KMS-11 (cell line): Measurements from ENCODE around the gene IL1RAPL2.
A peak's percentile ranks its signal among the peaks of the same experiment; 100 is the strongest.

Source experiments
- H2AFZ ChIP-seq: fragments of 200-600 bp; sonication (generic); 2 replicates; pipeline ENCODE4 v1.6.1; 2016; ENCODE audit warnings: antibody characterized with exemption, mixed run types, low read depth
- H3K27ac ChIP-seq: fragments of 200-600 bp; sonication (generic); 2 replicates; pipeline ENCODE4 v1.6.1; 2016; ENCODE audit warnings: mild to moderate bottlenecking, mixed run types
- H3K27me3 ChIP-seq: fragments of 200-600 bp; sonication (generic); 2 replicates; pipeline ENCODE4 v1.6.1; 2017; ENCODE audit warnings: mild to moderate bottlenecking, low read depth, mixed run types, moderate library complexity; ENCODE audit not compliant: insufficient read depth
- H3K36me3 ChIP-seq: fragments of 200-600 bp; sonication (generic); 2 replicates; pipeline ENCODE4 v1.6.1; 2017; ENCODE audit warnings: mild to moderate bottlenecking, mixed run types; ENCODE audit not compliant: insufficient read depth
- H3K4me1 ChIP-seq: fragments of 200-600 bp; sonication (generic); 2 replicates; pipeline ENCODE4 v1.6.1; 2016; ENCODE audit warnings: mild to moderate bottlenecking, low read depth, mixed run types; ENCODE audit not compliant: poor library complexity, severe bottlenecking
- H3K4me2 ChIP-seq: fragments of 200-600 bp; sonication (generic); 2 replicates; pipeline ENCODE4 v1.7.0; 2016; ENCODE audit warnings: mild to moderate bottlenecking, mixed run types
- H3K4me3 ChIP-seq: fragments of 200-600 bp; sonication (generic); IDR thresholded peaks from 2 replicates; pipeline ENCODE4 v1.6.1; 2017; ENCODE audit warnings: low read depth, low read length, mixed read lengths; ENCODE audit not compliant: insufficient read depth
- H3K79me2 ChIP-seq: fragments of 200-600 bp; sonication (generic); 2 replicates; pipeline ENCODE4 v1.6.1; 2016; ENCODE audit warnings: low read depth, mixed run types; ENCODE audit not compliant: insufficient read depth
- H3K9ac ChIP-seq: fragments of 200-600 bp; sonication (generic); 2 replicates; pipeline ENCODE4 v1.6.1; 2016; ENCODE audit warnings: mild to moderate bottlenecking, mixed run types
- H4K20me1 ChIP-seq: fragments of 200-600 bp; sonication (generic); 2 replicates; pipeline ENCODE4 v1.6.1; 2016; ENCODE audit warnings: mild to moderate bottlenecking, mixed run types; ENCODE audit not compliant: insufficient read depth
- TF ChIP-seq, protein P1 (sequence below): fragments of 200-600 bp; sonication (generic); conservative IDR thresholded peaks from 2 replicates; pipeline ENCODE4 v1.6.1; 2017; ENCODE audit warnings: low read depth, mild to moderate bottlenecking, antibody characterized with exemption, low read length, moderate library complexity, mixed read lengths

IL1RAPL2 gene

DNA sequence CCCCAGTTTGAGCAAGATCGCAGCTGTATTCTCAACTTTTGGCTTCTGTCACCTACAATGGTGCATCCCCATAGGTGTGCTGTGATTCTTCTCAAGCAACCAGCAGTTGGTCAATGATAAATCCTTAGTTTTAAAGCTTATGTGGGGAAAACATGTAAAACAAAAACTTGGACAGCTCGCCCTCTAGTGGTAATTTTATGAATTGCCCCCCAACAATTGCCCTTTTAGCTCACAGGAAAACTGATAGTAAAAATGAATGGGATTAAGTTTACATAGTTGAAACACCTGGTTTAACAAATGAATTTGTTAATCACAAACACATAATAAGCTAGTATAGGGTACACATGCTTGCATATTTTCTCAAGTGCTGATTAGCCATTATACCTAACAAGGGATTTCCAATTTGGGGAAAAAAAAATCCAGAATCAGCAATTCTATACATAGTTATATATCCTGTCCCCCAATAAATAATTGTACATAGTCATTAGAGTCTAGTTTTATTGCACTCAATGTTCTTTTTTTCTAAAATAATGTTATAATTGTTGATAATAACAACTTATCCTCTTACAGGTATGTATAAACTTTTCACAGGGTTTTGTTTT is 624.4 kb downstream of the IL1RAPL2 start:
- H3K4me1 ChIP-seq: no peaks in the 10 kb centered on the region
- no peak overlapping the region for H3K27ac ChIP-seq
- no peak overlapping the region for H3K9ac ChIP-seq
- no peak overlapping the region for H3K4me2 ChIP-seq
- H3K36me3 ChIP-seq: no peaks in the 10 kb centered on the region
- no peaks in the 10 kb centered on the region for H4K20me1 ChIP-seq
- TF ChIP-seq, protein P1, sequence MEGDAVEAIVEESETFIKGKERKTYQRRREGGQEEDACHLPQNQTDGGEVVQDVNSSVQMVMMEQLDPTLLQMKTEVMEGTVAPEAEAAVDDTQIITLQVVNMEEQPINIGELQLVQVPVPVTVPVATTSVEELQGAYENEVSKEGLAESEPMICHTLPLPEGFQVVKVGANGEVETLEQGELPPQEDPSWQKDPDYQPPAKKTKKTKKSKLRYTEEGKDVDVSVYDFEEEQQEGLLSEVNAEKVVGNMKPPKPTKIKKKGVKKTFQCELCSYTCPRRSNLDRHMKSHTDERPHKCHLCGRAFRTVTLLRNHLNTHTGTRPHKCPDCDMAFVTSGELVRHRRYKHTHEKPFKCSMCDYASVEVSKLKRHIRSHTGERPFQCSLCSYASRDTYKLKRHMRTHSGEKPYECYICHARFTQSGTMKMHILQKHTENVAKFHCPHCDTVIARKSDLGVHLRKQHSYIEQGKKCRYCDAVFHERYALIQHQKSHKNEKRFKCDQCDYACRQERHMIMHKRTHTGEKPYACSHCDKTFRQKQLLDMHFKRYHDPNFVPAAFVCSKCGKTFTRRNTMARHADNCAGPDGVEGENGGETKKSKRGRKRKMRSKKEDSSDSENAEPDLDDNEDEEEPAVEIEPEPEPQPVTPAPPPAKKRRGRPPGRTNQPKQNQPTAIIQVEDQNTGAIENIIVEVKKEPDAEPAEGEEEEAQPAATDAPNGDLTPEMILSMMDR: peak; percentile 84
- H3K79me2 ChIP-seq: no peaks in the 10 kb centered on the region
- H2AFZ ChIP-seq: peak overlapping the region; percentile 35; the same call in 1 of the 2 replicates
- H3K4me3 ChIP-seq: no peak overlapping the region
- no peaks in the 10 kb centered on the region for H3K27me3 ChIP-seq

DNA sequence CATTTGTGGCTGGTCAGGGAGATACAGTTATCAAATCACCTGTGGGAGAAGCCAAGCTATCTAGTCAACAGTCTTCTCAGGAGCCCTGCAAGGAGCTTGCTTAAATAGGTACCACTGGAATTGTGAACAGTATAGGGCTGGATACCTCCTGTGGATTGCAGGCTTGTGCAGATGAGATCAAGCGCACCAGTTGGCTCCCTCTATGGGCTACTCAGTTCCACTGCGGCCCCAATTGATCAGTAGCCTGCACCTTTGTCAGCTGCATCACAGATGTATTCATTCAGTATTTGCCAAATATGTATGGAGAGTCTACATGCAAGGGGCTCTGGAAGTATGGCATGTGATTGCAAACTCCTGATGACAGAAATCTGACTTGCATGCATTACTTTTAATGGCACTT is 625.9 kb downstream of the IL1RAPL2 start:
- no peaks in the 10 kb centered on the region for H3K79me2 ChIP-seq
- no peaks in the 10 kb centered on the region for H4K20me1 ChIP-seq
- H3K27me3 ChIP-seq: no peaks in the 10 kb centered on the region
- H3K27ac ChIP-seq: no peak overlapping the region
- no peak overlapping the region for H2AFZ ChIP-seq
- H3K9ac ChIP-seq: no peak overlapping the region
- H3K36me3 ChIP-seq: no peaks in the 10 kb centered on the region
- no peaks in the 10 kb centered on the region for H3K4me1 ChIP-seq
- H3K4me2 ChIP-seq: no peak overlapping the region
- TF ChIP-seq, protein P1: peak; percentile 52
- no peak overlapping the region for H3K4me3 ChIP-seq

DNA sequence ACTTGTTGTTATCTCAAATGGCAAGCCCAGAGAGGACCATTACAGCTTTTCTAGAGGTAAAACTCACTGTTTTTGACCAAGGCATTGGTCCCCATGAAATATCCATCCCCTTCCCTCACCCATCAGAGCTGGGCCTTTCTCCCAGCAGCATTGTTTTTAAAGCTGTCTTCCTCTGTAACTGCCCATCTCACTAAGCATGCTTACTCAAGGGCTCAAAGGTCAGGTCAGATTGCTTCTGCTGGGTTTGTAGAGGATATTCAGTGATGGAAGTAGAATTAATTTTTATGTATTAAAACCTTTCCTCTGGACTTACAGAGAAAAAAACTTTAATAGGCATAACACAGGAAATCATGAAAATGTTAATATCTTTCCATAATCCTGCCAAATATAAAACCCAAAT is 643.4 kb downstream of the IL1RAPL2 start:
- TF ChIP-seq, protein P1: no peak
- Histone ChIP-seq H3K4me2 (no peak overlapping the region), H3K27me3 (no peaks in the 10 kb centered on the region), H2AFZ (no peak overlapping the region), H3K9ac (no peak overlapping the region), H3K79me2 (no peaks in the 10 kb centered on the region), H3K27ac (no peak overlapping the region), H3K36me3 (no peaks in the 10 kb centered on the region), H4K20me1 (no peaks in the 10 kb centered on the region), H3K4me1 (no peaks in the 10 kb centered on the region), H3K4me3 (no peak overlapping the region)

DNA sequence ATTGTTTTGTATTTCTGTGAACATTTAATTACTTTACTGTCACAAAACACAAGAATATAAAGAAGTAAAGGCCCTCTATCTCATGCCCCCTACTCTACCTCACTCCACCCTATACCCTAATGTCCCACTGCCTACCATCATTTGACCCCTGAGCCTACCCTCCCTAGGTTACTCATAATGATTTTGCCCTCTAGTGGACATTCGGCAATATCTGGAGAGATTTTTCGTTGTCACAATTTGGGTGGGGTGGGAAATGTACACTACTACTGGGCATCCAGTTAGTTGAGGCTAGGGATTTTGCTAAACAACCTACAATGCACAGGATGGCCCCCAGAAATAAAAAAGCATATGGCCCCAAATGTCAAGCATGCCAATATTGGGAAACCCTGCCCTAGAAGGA is 644.3 kb downstream of the IL1RAPL2 start:
- Histone ChIP-seq H3K27ac (no peak overlapping the region), H3K4me2 (no peak overlapping the region), H2AFZ (no peak overlapping the region), H3K79me2 (no peaks in the 10 kb centered on the region), H3K36me3 (no peaks in the 10 kb centered on the region), H3K4me3 (no peak overlapping the region), H3K27me3 (no peaks in the 10 kb centered on the region), H3K4me1 (no peaks in the 10 kb centered on the region), H3K9ac (no peak overlapping the region), H4K20me1 (no peaks in the 10 kb centered on the region)
- TF ChIP-seq, protein P1: peak; percentile 49
